HG02588 (cell line): ENCODE measurements around the gene NPIPB8.
"Not testable (repeated sequence)": the region's sequence is repeated elsewhere in the genome, so short reads cannot be mapped to it uniquely, and the experiment has no call there.

Experiments used
- ATAC-seq: cut with Tn5 transposase; IDR thresholded peaks from one replicate; pipeline ENCODE4 v1.9.1; 2021; ENCODE audit warnings: mild to moderate bottlenecking, moderate library complexity; ENCODE audit not compliant: unreplicated experiment

The NPIPB8 gene

GRCh38 chr16:28623172-28623711 is 14.6 kb upstream of the NPIPB8 start:
- no peak for ATAC-seq

DNA sequence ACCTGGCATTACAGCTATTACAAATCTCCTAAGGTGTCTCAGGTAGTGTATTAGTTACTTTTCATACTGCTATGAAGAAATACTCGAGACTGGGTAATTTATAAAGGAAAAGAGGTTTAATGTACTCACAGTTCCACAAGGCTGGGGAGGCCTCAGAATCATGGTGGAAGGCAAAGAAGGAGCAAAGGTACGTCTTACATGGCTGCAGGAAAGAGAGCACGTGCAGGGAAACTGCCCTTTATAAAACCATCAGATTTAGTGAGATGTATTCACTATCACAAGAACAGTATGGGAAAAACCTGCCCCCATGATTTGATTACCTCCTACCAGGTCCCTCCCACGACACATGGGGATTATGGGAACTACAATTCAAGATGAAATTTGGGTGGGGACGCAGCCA is 7.0 kb upstream of the NPIPB8 start:
- not testable (repeated sequence) for ATAC-seq

- not testable (repeated sequence) for ATAC-seq
Observed at GRCh38 chr16:28636093-28636823, 1.6 kb upstream of the NPIPB8 start.

DNA sequence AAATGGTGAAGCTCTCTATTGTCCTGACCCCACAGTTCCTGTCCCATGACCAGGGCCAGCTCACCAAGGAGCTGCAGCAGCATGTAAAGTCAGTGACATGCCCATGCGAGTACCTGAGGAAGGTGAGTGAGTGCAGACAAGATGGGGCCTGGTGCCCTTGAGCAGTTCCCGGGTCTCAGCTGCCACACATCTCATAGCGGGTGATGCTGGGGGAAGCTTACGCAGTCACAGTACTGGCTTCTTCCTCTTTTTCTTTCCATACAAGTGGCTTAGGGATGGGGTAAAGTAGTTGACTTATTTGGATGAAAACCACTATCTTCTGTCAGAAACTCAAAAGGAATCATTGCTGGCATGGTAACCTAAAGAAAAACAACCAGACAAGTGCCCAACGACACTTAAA is 494 bp downstream of the NPIPB8 start:
- ATAC-seq, result not testable (repeated sequence)

- ATAC-seq, result not testable (repeated sequence)
Observed at GRCh38 chr16:28639959-28640358, 2.1 kb downstream of the NPIPB8 start.

DNA sequence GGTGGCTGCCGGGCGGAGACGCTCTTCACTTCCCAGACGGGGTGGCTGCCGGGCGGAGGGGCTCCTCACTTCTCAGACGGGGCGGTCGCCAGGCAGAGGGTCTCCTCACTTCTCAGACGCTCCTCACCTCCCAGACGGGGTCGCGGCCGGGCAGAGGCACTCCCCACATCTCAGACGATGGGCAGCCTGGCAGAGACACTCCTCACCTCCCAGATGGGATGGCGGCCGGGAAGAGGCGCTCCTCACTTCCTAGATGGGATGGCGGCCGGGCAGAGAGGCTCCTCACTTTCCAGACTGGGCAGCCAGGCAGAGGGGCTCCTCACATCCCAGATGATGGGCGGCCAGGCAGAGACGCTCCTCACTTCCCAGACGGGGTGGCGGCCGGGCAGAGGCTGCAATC is 28.4 kb downstream of the NPIPB8 start:
- ATAC-seq, result not testable (repeated sequence)

GRCh38 chr16:28667480-28667879 is 29.6 kb downstream of the NPIPB8 start:
- ATAC-seq, result not testable (repeated sequence)

GRCh38 chr16:28668199-28668598 is 30.3 kb downstream of the NPIPB8 start:
- not testable (repeated sequence) for ATAC-seq

GRCh38 chr16:28688327-28688952 is 50.6 kb downstream of the NPIPB8 start:
- peak; percentile 51 for ATAC-seq

DNA sequence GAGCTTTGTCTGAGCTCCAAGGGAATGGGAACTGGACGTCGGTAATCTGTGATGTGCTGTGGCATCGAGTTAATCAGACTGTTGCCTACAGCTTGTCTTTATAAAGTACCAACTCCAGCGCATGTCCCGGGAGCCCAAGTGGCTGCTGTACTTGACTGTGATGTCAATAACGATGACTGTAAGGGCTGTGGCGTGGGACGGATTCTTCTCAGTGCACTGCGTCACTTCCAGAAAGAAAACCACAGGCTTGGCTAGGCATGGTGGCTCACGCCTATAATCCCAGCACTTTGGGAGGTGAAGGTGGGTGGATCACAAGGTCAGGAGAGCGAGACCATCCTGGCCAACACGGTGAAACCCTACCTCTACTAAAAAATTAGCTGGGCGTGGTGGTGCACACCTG is 51.6 kb downstream of the NPIPB8 start:
- not testable (repeated sequence) for ATAC-seq

GRCh38 chr16:28691722-28692121 is 53.9 kb downstream of the NPIPB8 start:
- not testable (repeated sequence) for ATAC-seq

- ATAC-seq, result not testable (repeated sequence)
Observed at GRCh38 chr16:28693257-28693950, 55.5 kb downstream of the NPIPB8 start.

DNA sequence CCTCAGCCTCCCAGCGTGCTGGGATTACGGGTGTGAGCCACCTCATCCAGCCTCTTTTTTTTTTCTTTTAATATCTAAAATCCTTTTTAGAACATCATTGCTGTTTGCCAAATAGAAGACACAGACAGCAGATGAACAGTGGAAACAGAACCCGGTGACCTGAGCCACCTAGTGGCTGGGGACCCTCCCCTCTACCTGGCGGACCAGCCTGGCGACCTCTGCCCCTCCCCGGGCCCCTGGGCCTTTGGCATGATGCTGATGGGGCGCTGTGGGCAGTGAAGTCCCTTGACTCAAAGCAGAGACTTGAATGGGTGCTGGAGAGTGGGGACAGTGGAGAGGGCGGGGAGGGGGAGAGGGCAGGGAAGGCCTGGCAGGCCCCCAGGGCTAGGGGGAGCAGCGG is 61.9 kb downstream of the NPIPB8 start:
- not testable (repeated sequence) for ATAC-seq

GRCh38 chr16:28700349-28700748 is 62.5 kb downstream of the NPIPB8 start:
- not testable (repeated sequence) for ATAC-seq

GRCh38 chr16:28701384-28701783 is 63.5 kb downstream of the NPIPB8 start:
- not testable (repeated sequence) for ATAC-seq

DNA sequence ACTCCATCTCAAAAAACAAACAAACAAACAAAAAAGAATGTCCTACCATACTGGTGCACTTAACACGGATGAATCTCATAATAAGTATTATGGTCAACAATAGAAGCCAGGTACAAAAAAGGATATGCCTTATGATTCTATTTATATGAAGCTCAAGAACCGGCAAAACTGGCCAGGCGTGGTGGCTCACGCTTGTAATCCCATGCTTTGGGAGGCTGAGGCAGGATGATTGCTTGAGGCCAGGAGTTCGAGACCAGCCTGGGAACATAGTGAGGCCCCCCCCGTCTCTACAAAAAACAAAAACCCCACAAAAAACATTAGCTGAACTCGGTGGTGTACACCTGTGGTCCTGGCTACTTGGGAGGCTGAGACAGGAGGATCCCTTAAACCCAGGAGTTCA is 66.4 kb downstream of the NPIPB8 start:
- not testable (repeated sequence) for ATAC-seq
